GM23338 (cell line): ENCODE measurements around the gene RAPGEF5. TPM values are rescaled to one million over a fixed set of nuclear protein-coding genes. Genes with fewer than 3 reads are reported as not detected.

ENCODE experiments used
- ATAC-seq: fragments of 200-7000 bp; cut with Tn5 transposase; 3 replicates; pipeline ENCODE4 v1.9.1; 2020
- DNase-seq: peaks from one replicate; pipeline ENCODE4 v3.0.0-alpha.2; 2015; ENCODE audit warnings: low spot score
- H2AFZ ChIP-seq: fragments of 200-600 bp; sonication (generic); 2 replicates; pipeline ENCODE4 v1.8.0; 2016; ENCODE audit warnings: antibody characterized with exemption, mild to moderate bottlenecking, moderate library complexity
- H3F3A ChIP-seq: fragments of 200-600 bp; sonication (generic); replicated peaks from 2 replicates; pipeline ENCODE4 v1.8.0; 2017; ENCODE audit warnings: antibody characterized with exemption, mixed run types, low read depth
- H3K27ac ChIP-seq: fragments of 200-600 bp; sonication (generic); 2 replicates; pipeline ENCODE4 v1.6.1; 2016; ENCODE audit warnings: low read depth
- H3K27me3 ChIP-seq: fragments of 200-600 bp; sonication (generic); 2 replicates; pipeline ENCODE4 v1.8.0; 2016; ENCODE audit warnings: mild to moderate bottlenecking, mixed run types, moderate library complexity; ENCODE audit not compliant: insufficient read depth
- H3K36me3 ChIP-seq: fragments of 200-600 bp; sonication (generic); 2 replicates; pipeline ENCODE4 v1.8.0; 2016; ENCODE audit warnings: mild to moderate bottlenecking; ENCODE audit not compliant: insufficient read depth
- H3K4me1 ChIP-seq: fragments of 200-600 bp; sonication (generic); 2 replicates; pipeline ENCODE4 v1.8.0; 2016; ENCODE audit warnings: mild to moderate bottlenecking, moderate library complexity; ENCODE audit not compliant: insufficient read depth
- H3K4me2 ChIP-seq: fragments of 200-600 bp; sonication (generic); 2 replicates; pipeline ENCODE4 v1.7.1; 2017; ENCODE audit warnings: mixed run types
- H3K4me3 ChIP-seq: fragments of 200-600 bp; sonication (generic); 2 replicates; pipeline ENCODE4 v1.6.1; 2016; ENCODE audit warnings: mixed run types
- H3K79me2 ChIP-seq: fragments of 200-600 bp; sonication (generic); replicated peaks from 2 replicates; pipeline ENCODE4 v1.8.0; 2017; ENCODE audit warnings: mild to moderate bottlenecking; ENCODE audit not compliant: insufficient read depth
- H3K9me2 ChIP-seq: fragments of 200-600 bp; sonication (generic); 2 replicates; pipeline ENCODE4 v1.8.0; 2017; ENCODE audit not compliant: insufficient read depth
- H4K20me1 ChIP-seq: fragments of 200-600 bp; sonication (generic); replicated peaks from 2 replicates; pipeline ENCODE4 v1.8.0; 2017; ENCODE audit warnings: mild to moderate bottlenecking; ENCODE audit not compliant: insufficient read depth
- H3K27ac Mint-ChIP-seq: 2 replicates; pipeline ENCODE4 v1.8.0; 2020; ENCODE audit warnings: inconsistent platforms, mild to moderate bottlenecking, moderate library complexity, mixed read lengths
- H3K27me3 Mint-ChIP-seq: 3 replicates; pipeline ENCODE4 v1.8.0; 2022; ENCODE audit warnings: low read depth, mild to moderate bottlenecking, moderate library complexity, mixed read lengths, inconsistent platforms; ENCODE audit not compliant: insufficient read depth, poor library complexity
- H3K36me3 Mint-ChIP-seq: 3 replicates; pipeline ENCODE4 v1.8.0; 2021; ENCODE audit warnings: low read depth, mild to moderate bottlenecking, inconsistent platforms, moderate library complexity, mixed read lengths
- H3K4me1 Mint-ChIP-seq: 3 replicates; pipeline ENCODE4 v1.8.0; 2020; ENCODE audit warnings: mild to moderate bottlenecking, inconsistent platforms, mixed read lengths
- H3K4me3 Mint-ChIP-seq: 3 replicates; pipeline ENCODE4 v1.8.0; 2021; ENCODE audit warnings: moderate library complexity, mild to moderate bottlenecking, inconsistent platforms, mixed read lengths
- H3K9me3 Mint-ChIP-seq: 3 replicates; pipeline ENCODE4 v1.8.0; 2020; ENCODE audit warnings: moderate library complexity, mild to moderate bottlenecking, inconsistent platforms, mixed read lengths
- CREB1 ChIP-seq: fragments of 250-450 bp; sonication (Bioruptor Pico); IDR thresholded peaks from 2 replicates; pipeline ENCODE4 v1.5.0; 2020; ENCODE audit warnings: low read depth, mild to moderate bottlenecking, moderate library complexity
- EZH2 ChIP-seq: fragments of 200-600 bp; sonication (generic); IDR thresholded peaks from one replicate; pipeline ENCODE4 v1.8.0; 2017; ENCODE audit warnings: antibody characterized with exemption, mild to moderate bottlenecking, low read depth; ENCODE audit not compliant: unreplicated experiment
- EZH2phosphoT487 ChIP-seq: fragments of 200-600 bp; sonication (generic); IDR thresholded peaks from one replicate; pipeline ENCODE4 v1.8.1; 2018; ENCODE audit warnings: antibody characterized with exemption; ENCODE audit not compliant: unreplicated experiment
- JUNB ChIP-seq: IDR thresholded peaks from one replicate; pipeline ENCODE4 v1.6.1; 2016; ENCODE audit warnings: antibody characterized with exemption; ENCODE audit not compliant: unreplicated experiment
- NANOG ChIP-seq: IDR thresholded peaks from 2 replicates; pipeline ENCODE4 v1.6.1; 2016; ENCODE audit warnings: antibody characterized with exemption, borderline replicate concordance
- POLR2AphosphoS5 ChIP-seq: IDR thresholded peaks from 2 replicates; pipeline ENCODE4 v1.6.1; 2016; ENCODE audit warnings: antibody characterized with exemption, low read depth
- STAT1 ChIP-seq: IDR thresholded peaks from one replicate; pipeline ENCODE4 v1.6.1; 2016; ENCODE audit warnings: antibody characterized with exemption; ENCODE audit not compliant: unreplicated experiment
- ZNF114 ChIP-seq: fragments of 250-450 bp; sonication (Bioruptor Pico); IDR thresholded peaks from 2 replicates; pipeline ENCODE4 v1.5.0; 2020; ENCODE audit warnings: mild to moderate bottlenecking, moderate library complexity
- ZNF331 ChIP-seq: fragments of 250-450 bp; sonication (Bioruptor Pico); IDR thresholded peaks from 2 replicates; pipeline ENCODE4 v1.5.0; 2020; ENCODE audit warnings: low read depth, mild to moderate bottlenecking, moderate library complexity
- polyA plus RNA-seq: library from polyadenylated mRNA; unstranded; fragments of >200 nt; fragmentation: Nextera tagmentation; extraction: Ambion mirVana; gene quantifications from 2 replicates; pipeline ENCODE4 v1.2.1, GENCODE V29; 2016
- total RNA-seq: library from RNA; depleted of rRNA; stranded (reverse); fragments of >200 nt; shearing (Covaris generic); gene quantifications from 2 replicates; pipeline ENCODE4 v1.2.3, GENCODE V29; 2014
- TF ChIP-seq, protein P1 (sequence below): fragments of 250-450 bp; sonication (Bioruptor Pico); IDR thresholded peaks from 2 replicates; pipeline ENCODE4 v1.5.0; 2020; ENCODE audit warnings: mild to moderate bottlenecking, moderate library complexity
- TF ChIP-seq, protein P2 (sequence below): IDR thresholded peaks from 2 replicates; pipeline ENCODE4 v1.6.1; 2016; ENCODE audit warnings: antibody characterized with exemption
- TF ChIP-seq, protein P3 (sequence below), 2 experiments: fragments of 200-600 bp in 1 of 2; sonication (generic) in 1 of 2; conservative IDR thresholded peaks; 2 replicates each; pipeline versions ENCODE4 v1.5.1 to v1.6.1; 2016 to 2017; ENCODE audit warnings: antibody characterized with exemption in 2 of 2, low read depth in 2 of 2, mild to moderate bottlenecking in 2 of 2, moderate library complexity in 1 of 2

Gene RAPGEF5
- total and polyA plus RNA-seq, 2 experiments from 2014 or later: 6.3 to 13.1 TPM

DNA sequence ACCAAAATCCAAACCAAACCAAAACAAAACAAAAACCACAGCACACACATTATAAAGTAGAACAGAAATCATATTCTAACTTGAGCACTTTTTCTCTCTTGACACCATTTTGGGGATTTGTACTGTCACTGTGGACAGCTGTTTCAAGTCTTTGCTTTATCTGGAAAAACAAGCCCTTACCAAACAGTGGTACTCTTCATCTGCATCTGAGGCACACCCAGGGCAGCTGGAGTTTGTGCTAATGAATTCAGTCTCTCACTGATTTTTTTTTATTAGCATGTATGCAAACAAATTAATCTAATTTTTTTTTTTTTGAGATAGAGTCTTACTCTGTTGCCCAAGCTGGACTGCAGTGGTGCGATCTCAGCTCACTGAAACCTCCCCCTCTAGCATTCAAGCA lies 171.4 kb downstream of the RAPGEF5 start:
- no peak for ATAC-seq
- Mint-ChIP-seq H3K4me1 (peaks cover 44% of the 10 kb centered on the region), H3K4me3 (no peak overlapping the region)

More for the DNA sequence above, 171.4 kb downstream of the RAPGEF5 start:
- no peaks in the 10 kb centered on the region for H3K27me3 ChIP-seq
- no peaks in the 10 kb centered on the region for H4K20me1 ChIP-seq
- Mint-ChIP-seq H3K36me3 (peaks cover 6% of the 10 kb centered on the region), H3K27ac (peak overlapping the region; percentile 30; the same call in 1 of the 2 replicates), H3K27me3 (no peaks in the 10 kb centered on the region), H3K9me3 (0 out of 3 replicates have a peak, but pooled peaks cover 4% of the 10 kb centered on the region)
- TF ChIP-seq, protein P1, sequence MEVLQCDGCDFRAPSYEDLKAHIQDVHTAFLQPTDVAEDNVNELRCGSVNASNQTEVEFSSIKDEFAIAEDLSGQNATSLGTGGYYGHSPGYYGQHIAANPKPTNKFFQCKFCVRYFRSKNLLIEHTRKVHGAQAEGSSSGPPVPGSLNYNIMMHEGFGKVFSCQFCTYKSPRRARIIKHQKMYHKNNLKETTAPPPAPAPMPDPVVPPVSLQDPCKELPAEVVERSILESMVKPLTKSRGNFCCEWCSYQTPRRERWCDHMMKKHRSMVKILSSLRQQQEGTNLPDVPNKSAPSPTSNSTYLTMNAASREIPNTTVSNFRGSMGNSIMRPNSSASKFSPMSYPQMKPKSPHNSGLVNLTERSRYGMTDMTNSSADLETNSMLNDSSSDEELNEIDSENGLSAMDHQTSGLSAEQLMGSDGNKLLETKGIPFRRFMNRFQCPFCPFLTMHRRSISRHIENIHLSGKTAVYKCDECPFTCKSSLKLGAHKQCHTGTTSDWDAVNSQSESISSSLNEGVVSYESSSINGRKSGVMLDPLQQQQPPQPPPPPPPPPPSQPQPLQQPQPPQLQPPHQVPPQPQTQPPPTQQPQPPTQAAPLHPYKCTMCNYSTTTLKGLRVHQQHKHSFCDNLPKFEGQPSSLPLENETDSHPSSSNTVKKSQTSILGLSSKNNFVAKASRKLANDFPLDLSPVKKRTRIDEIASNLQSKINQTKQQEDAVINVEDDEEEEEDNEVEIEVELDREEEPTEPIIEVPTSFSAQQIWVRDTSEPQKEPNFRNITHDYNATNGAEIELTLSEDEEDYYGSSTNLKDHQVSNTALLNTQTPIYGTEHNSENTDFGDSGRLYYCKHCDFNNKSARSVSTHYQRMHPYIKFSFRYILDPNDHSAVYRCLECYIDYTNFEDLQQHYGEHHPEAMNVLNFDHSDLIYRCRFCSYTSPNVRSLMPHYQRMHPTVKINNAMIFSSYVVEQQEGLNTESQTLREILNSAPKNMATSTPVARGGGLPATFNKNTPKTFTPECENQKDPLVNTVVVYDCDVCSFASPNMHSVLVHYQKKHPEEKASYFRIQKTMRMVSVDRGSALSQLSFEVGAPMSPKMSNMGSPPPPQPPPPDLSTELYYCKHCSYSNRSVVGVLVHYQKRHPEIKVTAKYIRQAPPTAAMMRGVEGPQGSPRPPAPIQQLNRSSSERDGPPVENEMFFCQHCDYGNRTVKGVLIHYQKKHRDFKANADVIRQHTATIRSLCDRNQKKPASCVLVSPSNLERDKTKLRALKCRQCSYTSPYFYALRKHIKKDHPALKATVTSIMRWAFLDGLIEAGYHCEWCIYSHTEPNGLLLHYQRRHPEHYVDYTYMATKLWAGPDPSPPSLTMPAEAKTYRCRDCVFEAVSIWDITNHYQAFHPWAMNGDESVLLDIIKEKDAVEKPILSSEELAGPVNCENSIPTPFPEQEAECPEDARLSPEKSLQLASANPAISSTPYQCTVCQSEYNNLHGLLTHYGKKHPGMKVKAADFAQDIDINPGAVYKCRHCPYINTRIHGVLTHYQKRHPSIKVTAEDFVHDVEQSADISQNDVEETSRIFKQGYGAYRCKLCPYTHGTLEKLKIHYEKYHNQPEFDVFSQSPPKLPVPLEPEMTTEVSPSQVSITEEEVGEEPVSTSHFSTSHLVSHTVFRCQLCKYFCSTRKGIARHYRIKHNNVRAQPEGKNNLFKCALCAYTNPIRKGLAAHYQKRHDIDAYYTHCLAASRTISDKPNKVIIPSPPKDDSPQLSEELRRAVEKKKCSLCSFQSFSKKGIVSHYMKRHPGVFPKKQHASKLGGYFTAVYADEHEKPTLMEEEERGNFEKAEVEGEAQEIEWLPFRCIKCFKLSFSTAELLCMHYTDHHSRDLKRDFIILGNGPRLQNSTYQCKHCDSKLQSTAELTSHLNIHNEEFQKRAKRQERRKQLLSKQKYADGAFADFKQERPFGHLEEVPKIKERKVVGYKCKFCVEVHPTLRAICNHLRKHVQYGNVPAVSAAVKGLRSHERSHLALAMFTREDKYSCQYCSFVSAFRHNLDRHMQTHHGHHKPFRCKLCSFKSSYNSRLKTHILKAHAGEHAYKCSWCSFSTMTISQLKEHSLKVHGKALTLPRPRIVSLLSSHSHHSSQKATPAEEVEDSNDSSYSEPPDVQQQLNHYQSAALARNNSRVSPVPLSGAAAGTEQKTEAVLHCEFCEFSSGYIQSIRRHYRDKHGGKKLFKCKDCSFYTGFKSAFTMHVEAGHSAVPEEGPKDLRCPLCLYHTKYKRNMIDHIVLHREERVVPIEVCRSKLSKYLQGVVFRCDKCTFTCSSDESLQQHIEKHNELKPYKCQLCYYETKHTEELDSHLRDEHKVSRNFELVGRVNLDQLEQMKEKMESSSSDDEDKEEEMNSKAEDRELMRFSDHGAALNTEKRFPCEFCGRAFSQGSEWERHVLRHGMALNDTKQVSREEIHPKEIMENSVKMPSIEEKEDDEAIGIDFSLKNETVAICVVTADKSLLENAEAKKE: no peak
- TF ChIP-seq NANOG (no peak), EZH2 (no peak), ZNF114 (CRISPR knock-in tag) (no peak), ZNF331 (CRISPR knock-in tag) (no peak), EZH2phosphoT487 (no peak), STAT1 (no peak), CREB1 (CRISPR knock-in tag) (no peak), POLR2AphosphoS5 (no peak), JUNB (no peak)
- TF ChIP-seq, protein P2, sequence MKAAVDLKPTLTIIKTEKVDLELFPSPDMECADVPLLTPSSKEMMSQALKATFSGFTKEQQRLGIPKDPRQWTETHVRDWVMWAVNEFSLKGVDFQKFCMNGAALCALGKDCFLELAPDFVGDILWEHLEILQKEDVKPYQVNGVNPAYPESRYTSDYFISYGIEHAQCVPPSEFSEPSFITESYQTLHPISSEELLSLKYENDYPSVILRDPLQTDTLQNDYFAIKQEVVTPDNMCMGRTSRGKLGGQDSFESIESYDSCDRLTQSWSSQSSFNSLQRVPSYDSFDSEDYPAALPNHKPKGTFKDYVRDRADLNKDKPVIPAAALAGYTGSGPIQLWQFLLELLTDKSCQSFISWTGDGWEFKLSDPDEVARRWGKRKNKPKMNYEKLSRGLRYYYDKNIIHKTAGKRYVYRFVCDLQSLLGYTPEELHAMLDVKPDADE: no peak
- TF ChIP-seq, protein P3, sequence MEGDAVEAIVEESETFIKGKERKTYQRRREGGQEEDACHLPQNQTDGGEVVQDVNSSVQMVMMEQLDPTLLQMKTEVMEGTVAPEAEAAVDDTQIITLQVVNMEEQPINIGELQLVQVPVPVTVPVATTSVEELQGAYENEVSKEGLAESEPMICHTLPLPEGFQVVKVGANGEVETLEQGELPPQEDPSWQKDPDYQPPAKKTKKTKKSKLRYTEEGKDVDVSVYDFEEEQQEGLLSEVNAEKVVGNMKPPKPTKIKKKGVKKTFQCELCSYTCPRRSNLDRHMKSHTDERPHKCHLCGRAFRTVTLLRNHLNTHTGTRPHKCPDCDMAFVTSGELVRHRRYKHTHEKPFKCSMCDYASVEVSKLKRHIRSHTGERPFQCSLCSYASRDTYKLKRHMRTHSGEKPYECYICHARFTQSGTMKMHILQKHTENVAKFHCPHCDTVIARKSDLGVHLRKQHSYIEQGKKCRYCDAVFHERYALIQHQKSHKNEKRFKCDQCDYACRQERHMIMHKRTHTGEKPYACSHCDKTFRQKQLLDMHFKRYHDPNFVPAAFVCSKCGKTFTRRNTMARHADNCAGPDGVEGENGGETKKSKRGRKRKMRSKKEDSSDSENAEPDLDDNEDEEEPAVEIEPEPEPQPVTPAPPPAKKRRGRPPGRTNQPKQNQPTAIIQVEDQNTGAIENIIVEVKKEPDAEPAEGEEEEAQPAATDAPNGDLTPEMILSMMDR (conservative IDR thresholded peaks at IDR 0.05; ENCODE audit: low read depth in 2 of 2): no peak
- H3K4me3 ChIP-seq: no peak overlapping the region
- no peaks in the 10 kb centered on the region for H3F3A ChIP-seq
- H3K4me2 ChIP-seq: peak overlapping the region; percentile 40; the same call in 1 of the 2 replicates
- H3K79me2 ChIP-seq: no peaks in the 10 kb centered on the region
- peaks cover 32% of the 10 kb centered on the region for H3K4me1 ChIP-seq
- no peak overlapping the region; the same call in 1 of the 2 replicates for H3K27ac ChIP-seq
- no peak overlapping the region for H2AFZ ChIP-seq
- H3K36me3 ChIP-seq: no peaks in the 10 kb centered on the region
- DNase-seq: no peak
- H3K9me2 ChIP-seq: no peaks in the 10 kb centered on the region
